Measurements from ENCODE around the gene FBXO9.

DNA sequence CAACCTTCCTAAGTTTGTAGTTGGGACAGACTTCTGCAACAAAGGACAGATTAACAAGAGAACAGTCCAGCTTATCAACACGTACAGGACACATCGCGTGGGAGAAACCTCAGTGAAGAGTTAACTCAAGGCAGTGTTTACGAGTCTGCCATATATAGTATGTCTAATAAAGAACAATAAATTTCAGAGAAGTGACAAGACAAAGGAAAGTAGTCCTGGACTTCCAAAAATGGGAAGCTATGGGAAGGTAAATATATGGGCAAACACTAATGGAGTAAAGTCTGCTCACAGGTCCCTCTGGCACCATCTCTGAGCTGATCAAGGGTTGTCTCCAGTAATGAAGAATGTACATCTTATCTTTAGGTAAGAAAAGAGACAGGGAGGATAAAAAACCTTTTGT is 48.5 kb downstream of the FBXO9 start:
- TF ChIP-seq, protein P1, sequence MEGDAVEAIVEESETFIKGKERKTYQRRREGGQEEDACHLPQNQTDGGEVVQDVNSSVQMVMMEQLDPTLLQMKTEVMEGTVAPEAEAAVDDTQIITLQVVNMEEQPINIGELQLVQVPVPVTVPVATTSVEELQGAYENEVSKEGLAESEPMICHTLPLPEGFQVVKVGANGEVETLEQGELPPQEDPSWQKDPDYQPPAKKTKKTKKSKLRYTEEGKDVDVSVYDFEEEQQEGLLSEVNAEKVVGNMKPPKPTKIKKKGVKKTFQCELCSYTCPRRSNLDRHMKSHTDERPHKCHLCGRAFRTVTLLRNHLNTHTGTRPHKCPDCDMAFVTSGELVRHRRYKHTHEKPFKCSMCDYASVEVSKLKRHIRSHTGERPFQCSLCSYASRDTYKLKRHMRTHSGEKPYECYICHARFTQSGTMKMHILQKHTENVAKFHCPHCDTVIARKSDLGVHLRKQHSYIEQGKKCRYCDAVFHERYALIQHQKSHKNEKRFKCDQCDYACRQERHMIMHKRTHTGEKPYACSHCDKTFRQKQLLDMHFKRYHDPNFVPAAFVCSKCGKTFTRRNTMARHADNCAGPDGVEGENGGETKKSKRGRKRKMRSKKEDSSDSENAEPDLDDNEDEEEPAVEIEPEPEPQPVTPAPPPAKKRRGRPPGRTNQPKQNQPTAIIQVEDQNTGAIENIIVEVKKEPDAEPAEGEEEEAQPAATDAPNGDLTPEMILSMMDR (IDR thresholded peaks at IDR 0.05): no peak
- TF ChIP-seq POLR2A (IDR thresholded peaks at IDR 0.05) (no peak), POLR2AphosphoS5 (IDR thresholded peaks at IDR 0.05) (no peak)

All from breast epithelium (tissue), 3 donors.